Body of pancreas (tissue), 4 donors: ENCODE results near the gene FBXO41. TPM values are rescaled to one million over a fixed set of nuclear protein-coding genes. Genes with fewer than 3 reads are reported as not detected.

Experiments used
- ATAC-seq: fragments of 150-250 bp; one replicate; pipeline ENCODE4 v1.9.1; 2016
- DNase-seq, 4 donors: peaks; one replicate each; pipeline ENCODE4 v3.0.0-alpha.2; 2019
- H3K27ac ChIP-seq, 4 donors: fragments of 200-600 bp; sonication (generic); 1 replicate in 3 of 4; 2 replicates in 1 of 4; pipeline versions ENCODE4 v1.5.1 to v1.6.1; 2016 to 2019; ENCODE audit warnings: mild to moderate bottlenecking in 1 of 4, mixed read lengths in 1 of 4, moderate library complexity in 1 of 4
- H3K27me3 ChIP-seq, 2 donors: fragments of 200-600 bp; sonication (generic); one replicate each; pipeline ENCODE4 v1.6.0; 2016; ENCODE audit warnings: mild to moderate bottlenecking in 1 of 2
- H3K36me3 ChIP-seq, 2 donors: fragments of 200-600 bp; sonication (generic); replicated peaks in 1 of 2; 2 replicates each; pipeline ENCODE4 v1.5.1; 2016; ENCODE audit warnings: low read depth in 2 of 2; ENCODE audit not compliant: insufficient read depth in 1 of 2
- H3K4me1 ChIP-seq: fragments of 200-600 bp; sonication (generic); one replicate; pipeline ENCODE4 v1.6.0; 2016
- H3K4me3 ChIP-seq, 2 donors: fragments of 200-600 bp; sonication (generic); 1 replicate in 1 of 2; 2 replicates in 1 of 2; pipeline ENCODE4 v1.5.1; 2016 to 2019
- H3K9me3 ChIP-seq, 3 donors: fragments of 200-600 bp; sonication (generic); 1 replicate in 2 of 3; 2 replicates in 1 of 3; pipeline ENCODE4 v1.5.1; 2016
- POLR2A ChIP-seq, 3 donors: fragments of 450-650 bp; IDR thresholded peaks; one replicate each; pipeline ENCODE4 v1.6.1; 2016; ENCODE audit warnings: antibody characterized with exemption in 3 of 3, mild to moderate bottlenecking in 2 of 3
- WGBS, 2 donors: methylation state at CpG; one replicate each; pipeline ENCODE4 v1.1.5; 2017; 5-methylcytosine and 5-hydroxymethylcytosine counted together
- intact Hi-C: fragments of 100-400 bp; cut with DNase I; formaldehyde crosslinking; loops from one replicate; pipeline ENCODE4 v1.15.1; 2023
- total RNA-seq, 2 donors: library from RNA; depleted of rRNA; stranded (reverse); fragments of >200 nt; gene quantifications; one replicate each; pipeline ENCODE4 v1.1.0, GENCODE V29; 2016
- TF ChIP-seq, protein P1 (sequence below), 7 experiments: fragments of 450-650 bp in 4 of 7; fragments of 200-600 bp in 3 of 7; sonication (generic) in 3 of 7; IDR thresholded peaks; one replicate each; pipeline ENCODE4 v1.5.1; 2016 to 2019; ENCODE audit warnings: antibody characterized with exemption in 7 of 7

FBXO41 gene
- total RNA-seq, 2 donors from 2014 or later, result 4.3 to 11.2 TPM

DNA sequence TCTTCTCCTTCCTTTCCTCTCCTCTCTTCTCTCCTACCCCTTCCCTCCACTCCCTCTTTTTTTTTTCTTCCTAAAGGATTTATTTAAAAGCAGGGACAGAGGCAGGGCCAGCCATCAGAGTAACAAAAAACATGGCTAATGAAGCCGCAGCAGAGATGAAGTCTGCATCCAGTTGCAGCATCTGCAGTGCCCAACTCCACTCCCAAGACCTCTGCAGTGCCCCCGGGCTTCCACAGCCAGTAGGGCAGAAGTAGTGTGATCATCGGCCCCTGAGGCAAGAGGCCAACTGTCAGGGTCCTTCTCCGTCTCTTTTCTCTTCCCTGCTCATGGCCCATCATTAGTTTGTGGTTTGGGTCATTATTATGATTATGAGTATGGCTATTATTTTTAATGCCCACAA is 13.3 kb upstream of the FBXO41 start:
- TF ChIP-seq, protein P1, sequence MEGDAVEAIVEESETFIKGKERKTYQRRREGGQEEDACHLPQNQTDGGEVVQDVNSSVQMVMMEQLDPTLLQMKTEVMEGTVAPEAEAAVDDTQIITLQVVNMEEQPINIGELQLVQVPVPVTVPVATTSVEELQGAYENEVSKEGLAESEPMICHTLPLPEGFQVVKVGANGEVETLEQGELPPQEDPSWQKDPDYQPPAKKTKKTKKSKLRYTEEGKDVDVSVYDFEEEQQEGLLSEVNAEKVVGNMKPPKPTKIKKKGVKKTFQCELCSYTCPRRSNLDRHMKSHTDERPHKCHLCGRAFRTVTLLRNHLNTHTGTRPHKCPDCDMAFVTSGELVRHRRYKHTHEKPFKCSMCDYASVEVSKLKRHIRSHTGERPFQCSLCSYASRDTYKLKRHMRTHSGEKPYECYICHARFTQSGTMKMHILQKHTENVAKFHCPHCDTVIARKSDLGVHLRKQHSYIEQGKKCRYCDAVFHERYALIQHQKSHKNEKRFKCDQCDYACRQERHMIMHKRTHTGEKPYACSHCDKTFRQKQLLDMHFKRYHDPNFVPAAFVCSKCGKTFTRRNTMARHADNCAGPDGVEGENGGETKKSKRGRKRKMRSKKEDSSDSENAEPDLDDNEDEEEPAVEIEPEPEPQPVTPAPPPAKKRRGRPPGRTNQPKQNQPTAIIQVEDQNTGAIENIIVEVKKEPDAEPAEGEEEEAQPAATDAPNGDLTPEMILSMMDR (IDR thresholded peaks at IDR 0.05), result no peak
- no peak for TF ChIP-seq POLR2A (IDR thresholded peaks at IDR 0.05)
- DNase-seq (no peak), ATAC-seq (no peak)
- Histone ChIP-seq H3K27me3 (peaks cover 0 to 17% of the 10 kb centered on the region in 2 donors), H3K4me1 (peaks cover 13% of the 10 kb centered on the region), H3K27ac (no peak overlapping the region), H3K9me3 (no peaks in the 10 kb centered on the region), H3K36me3 (no peaks in the 10 kb centered on the region), H3K4me3 (no peak overlapping the region)
- intact Hi-C loops, result no loop called here
- WGBS, 2 donors, result 42 to 44% methylated on average over 4 of the region's 4 CpGs

GRCh38 chr2:73297151-73297559 is 12.9 kb upstream of the FBXO41 start:
- peaks cover 0 to 22% of the 10 kb centered on the region in 2 donors for H3K27me3 ChIP-seq
- no peaks in the 10 kb centered on the region for H3K36me3 ChIP-seq
- intact Hi-C loops, result no loop called here
- TF ChIP-seq, protein P1 (IDR thresholded peaks at IDR 0.05), result no peak
- TF ChIP-seq POLR2A (IDR thresholded peaks at IDR 0.05), result no peak
- no peak overlapping the region for H3K27ac ChIP-seq
- no peak overlapping the region for H3K4me3 ChIP-seq
- WGBS, 2 donors, result 5 to 12% methylated on average over 2 of the region's 2 CpGs
- no peak for ATAC-seq
- peak in 3 of 4 donors; percentile 14 to 25 (median 24) for DNase-seq
- H3K4me1 ChIP-seq, result peaks cover 16% of the 10 kb centered on the region
- H3K9me3 ChIP-seq, result no peaks in the 10 kb centered on the region

DNA sequence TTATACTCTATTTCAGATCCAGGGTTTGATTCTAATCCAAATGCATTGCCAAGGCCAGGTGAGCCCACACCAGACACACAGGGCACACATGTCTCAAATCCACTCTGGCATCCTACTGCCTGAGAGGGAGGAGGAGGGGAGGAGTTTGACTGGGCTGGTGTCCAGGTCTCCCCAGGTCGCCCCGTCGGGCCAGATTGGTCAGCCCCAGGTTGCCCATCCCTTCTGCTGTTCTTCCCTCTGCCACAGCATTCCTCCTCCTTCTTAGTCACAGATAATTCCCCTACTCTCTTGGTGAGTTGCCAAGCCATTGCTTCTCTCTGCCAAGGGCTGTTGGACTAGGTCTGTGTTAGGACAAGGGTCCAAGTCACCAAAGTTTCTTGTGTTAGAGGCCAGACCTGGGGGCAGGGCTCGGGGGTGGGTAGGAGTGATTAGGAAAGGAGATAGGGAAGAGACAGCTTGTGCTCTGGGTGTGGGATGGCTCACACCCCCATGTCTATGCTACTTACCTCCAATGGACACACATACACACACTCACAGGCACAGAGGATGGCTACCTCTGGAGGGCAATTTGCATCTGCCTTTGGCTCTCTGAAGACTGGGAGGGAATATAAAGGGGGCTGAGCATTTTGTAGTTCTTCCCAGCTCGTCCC is 11.6 kb upstream of the FBXO41 start:
- 15 to 22% methylated on average over 5 of the region's 5 CpGs for WGBS, 2 donors
- intact Hi-C loops, result no loop called here
- Histone ChIP-seq H3K27ac (no peak overlapping the region), H3K9me3 (no peaks in the 10 kb centered on the region), H3K4me3 (no peak overlapping the region), H3K27me3 (peaks cover 0 to 31% of the 10 kb centered on the region in 2 donors), H3K4me1 (peaks cover 28% of the 10 kb centered on the region), H3K36me3 (no peaks in the 10 kb centered on the region)
- TF ChIP-seq, protein P1 (IDR thresholded peaks at IDR 0.05), result no peak
- no peak for TF ChIP-seq POLR2A (IDR thresholded peaks at IDR 0.05)
- ATAC-seq (no peak), DNase-seq (no peak)

- WGBS, 2 donors, result 67 to 78% methylated on average over 2 of the region's 2 CpGs
- H3K4me3 ChIP-seq, result no peak overlapping the region
- peaks cover 28% of the 10 kb centered on the region for H3K4me1 ChIP-seq
- H3K36me3 ChIP-seq, result no peaks in the 10 kb centered on the region
- ATAC-seq (no peak), DNase-seq (no peak)
- intact Hi-C loops, result no loop called here
- no peak overlapping the region for H3K27ac ChIP-seq
- peaks cover 0 to 31% of the 10 kb centered on the region in 2 donors for H3K27me3 ChIP-seq
- no peak for TF ChIP-seq POLR2A (IDR thresholded peaks at IDR 0.05)
- TF ChIP-seq, protein P1 (IDR thresholded peaks at IDR 0.05), result no peak
- H3K9me3 ChIP-seq, result no peaks in the 10 kb centered on the region
These were observed 10.0 kb upstream of the FBXO41 start for GRCh38 chr2:73294239-73294638.
